ENCODE measurements around the gene FAM98A. TPM values are rescaled to one million over a fixed set of nuclear protein-coding genes. Genes with fewer than 3 reads are reported as not detected.

Gene FAM98A
- 10 to 100 TPM; 17.3 to 31.5 (median 26.2) TPM for total RNA-seq

GRCh38 chr2:33599175-33599942 is at the start of gene FAM98A:
TSS of gene FAM98A (minus strand) at chr2:33599299. CDS start at chr2:33599221, 78 bp downstream.
- peak in 2 of 6 experiments; percentile 3 to 34 for TF ChIP-seq CTCF (IDR thresholded peaks at IDR 0.05)
- peak in 3 of 4 donors; percentile 14 to 56 (median 18) for TF ChIP-seq POLR2A (IDR thresholded peaks at IDR 0.05)
- H3K4me1 ChIP-seq = peaks cover 0 to 24% (median 9%) of the 10 kb centered on the region in 3 donors
- 0 to 10% methylated on average over 4 to 20 of the region's 56 CpGs for WGBS, 2 donors
- intact Hi-C loops (cut with DNase I) = no loop called here
- H3K9me3 ChIP-seq = no peaks in the 10 kb centered on the region
- peaks cover 0 to 11% (median 0%) of the 10 kb centered on the region in 3 donors for H3K36me3 ChIP-seq
- peak within 1 kb of the TSS; percentile 81 to 96 (median 92) for H3K4me3 ChIP-seq
- peak within 1 kb of the TSS; percentile 83 to 92 (median 90) for H3K27ac ChIP-seq
- DNase-seq = peak; percentile 92
- H3K27me3 ChIP-seq = no peaks in the 10 kb centered on the region

- no peak for TF ChIP-seq POLR2A (IDR thresholded peaks at IDR 0.05)
- TF ChIP-seq CTCF (IDR thresholded peaks at IDR 0.05) = no peak
- no peaks in the 10 kb centered on the region for H3K27me3 ChIP-seq
- 40 to 43% methylated on average over 1 of the region's 1 CpG for WGBS, 2 donors
- DNase-seq = no peak
- no peak overlapping the region for H3K4me3 ChIP-seq
- peaks cover 0 to 7% (median 0%) of the 10 kb centered on the region in 3 donors for H3K9me3 ChIP-seq
- intact Hi-C loops (cut with DNase I) = no loop called here
- H3K27ac ChIP-seq = no peak overlapping the region
- H3K4me1 ChIP-seq = no peaks in the 10 kb centered on the region
- H3K36me3 ChIP-seq = no peaks in the 10 kb centered on the region
Observed at GRCh38 chr2:33645861-33646260, 46.8 kb upstream of the FAM98A start.

GRCh38 chr2:33644215-33644614 is 45.1 kb upstream of the FAM98A start:
- WGBS, 2 donors = 71% methylated on average over 1 of the region's 2 CpGs; no CpG with 5 or more reads in 1 of the 2 donors
- Histone ChIP-seq H3K9me3 (peaks cover 0 to 7% (median 0%) of the 10 kb centered on the region in 3 donors), H3K4me3 (no peak overlapping the region), H3K4me1 (no peaks in the 10 kb centered on the region), H3K27me3 (no peaks in the 10 kb centered on the region), H3K36me3 (no peaks in the 10 kb centered on the region), H3K27ac (no peak overlapping the region)
- DNase-seq = no peak
- intact Hi-C loops (cut with DNase I) = no loop called here
- TF ChIP-seq CTCF (IDR thresholded peaks at IDR 0.05) = no peak
- no peak for TF ChIP-seq POLR2A (IDR thresholded peaks at IDR 0.05)

GRCh38 chr2:33636001-33636400 is 36.9 kb upstream of the FAM98A start:
- 46 to 77% methylated on average over 1 of the region's 1 CpG for WGBS, 2 donors
- TF ChIP-seq POLR2A (IDR thresholded peaks at IDR 0.05) (no peak), CTCF (IDR thresholded peaks at IDR 0.05) (no peak)
- H3K27ac ChIP-seq = no peak overlapping the region
- intact Hi-C loops (cut with DNase I) = no loop called here
- no peak for DNase-seq
- H3K9me3 ChIP-seq = no peaks in the 10 kb centered on the region
- H3K36me3 ChIP-seq = no peaks in the 10 kb centered on the region
- no peaks in the 10 kb centered on the region for H3K4me1 ChIP-seq
- H3K27me3 ChIP-seq = no peaks in the 10 kb centered on the region
- no peak overlapping the region for H3K4me3 ChIP-seq

GRCh38 chr2:33634261-33634910 is 35.3 kb upstream of the FAM98A start:
- DNase-seq = no peak
- WGBS, 2 donors = 72 to 91% methylated on average over 4 of the region's 4 CpGs

More at GRCh38 chr2:33634261-33634910, 35.3 kb upstream of the FAM98A start:
- no peaks in the 10 kb centered on the region for H3K9me3 ChIP-seq
- no peak overlapping the region for H3K27ac ChIP-seq
- H3K4me3 ChIP-seq = no peak overlapping the region
- TF ChIP-seq CTCF (IDR thresholded peaks at IDR 0.05) = no peak
- no peak for TF ChIP-seq POLR2A (IDR thresholded peaks at IDR 0.05)
- no peaks in the 10 kb centered on the region for H3K4me1 ChIP-seq
- H3K36me3 ChIP-seq = no peaks in the 10 kb centered on the region
- intact Hi-C loops (cut with DNase I) = no loop called here
- H3K27me3 ChIP-seq = no peaks in the 10 kb centered on the region

Measured in esophagus squamous epithelium (tissue), 5 donors.